GM21367 (cell line): ENCODE results near the gene KLHDC7A.
"Not testable (repeated sequence)": the region's sequence is repeated elsewhere in the genome, so short reads cannot be mapped to it uniquely, and the experiment has no call there.

Source experiments
- ATAC-seq: cut with Tn5 transposase; IDR thresholded peaks from one replicate; pipeline ENCODE4 v1.9.1; 2021; ENCODE audit not compliant: unreplicated experiment

The KLHDC7A gene

DNA sequence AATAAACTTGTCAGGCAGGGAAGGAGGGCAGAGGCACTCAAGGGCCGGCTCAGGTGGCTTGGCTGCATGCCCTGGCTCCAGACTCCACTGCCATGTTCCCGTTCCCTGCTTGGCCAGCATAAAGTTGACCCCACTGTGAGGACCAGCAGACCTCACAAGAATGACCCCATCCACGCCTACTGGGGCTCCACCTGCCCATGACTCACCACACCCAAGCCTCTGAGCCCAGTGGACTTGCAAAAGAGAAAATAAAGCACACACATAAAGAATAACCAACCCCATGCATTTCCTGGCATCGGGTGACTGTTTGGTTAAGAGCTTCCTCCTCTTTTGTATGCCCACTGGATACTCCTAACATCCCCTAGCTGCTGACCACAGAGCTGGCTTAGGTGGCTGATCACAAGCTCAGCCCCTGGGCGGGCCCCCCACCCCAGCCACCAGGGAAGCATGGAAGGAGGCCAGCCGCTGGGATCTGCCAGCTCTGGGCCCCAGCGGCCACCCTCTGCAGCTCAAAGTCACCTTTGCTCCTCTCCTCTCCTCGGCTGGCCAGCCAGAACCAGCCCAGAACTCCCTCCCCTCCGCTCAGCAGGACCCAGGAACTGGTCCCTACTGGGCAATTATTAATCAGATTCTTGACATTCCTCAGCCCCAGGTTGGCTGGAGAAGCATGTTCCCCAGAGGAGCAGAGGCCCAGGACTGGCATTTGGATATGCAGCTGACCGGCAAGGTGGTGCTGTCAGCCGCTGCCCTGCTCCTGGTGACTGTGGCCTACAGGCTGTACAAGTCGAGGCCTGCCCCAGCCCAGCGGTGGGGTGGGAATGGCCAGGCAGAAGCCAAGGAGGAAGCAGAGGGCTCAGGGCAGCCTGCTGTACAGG, at the start of gene KLHDC7A:
TSS of gene KLHDC7A (plus strand) at position 616 of the 875 bp plus-strand sequence. CDS start at position 668, 52 bp downstream.
- ATAC-seq = no peak

DNA sequence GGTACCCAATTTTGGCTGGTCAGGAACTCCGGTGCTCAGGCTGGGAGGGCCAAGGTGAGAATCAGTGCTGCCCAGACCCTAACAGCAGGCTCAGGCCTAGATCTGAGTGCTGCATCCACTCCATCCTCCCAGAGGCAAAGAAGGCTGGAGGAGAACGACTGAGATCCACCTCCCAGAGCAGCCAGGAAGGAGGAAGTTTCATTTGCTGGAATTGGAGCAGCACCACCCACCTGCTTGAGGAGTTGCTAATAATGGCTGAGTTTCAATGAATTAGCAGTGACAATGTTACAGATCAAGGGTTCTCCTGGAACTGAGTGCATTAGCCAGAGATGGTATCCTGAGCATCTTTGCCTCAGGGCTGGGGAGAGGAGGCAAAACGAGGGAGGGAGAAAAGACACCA, 46.7 kb upstream of the KLHDC7A start:
- no peak for ATAC-seq

DNA sequence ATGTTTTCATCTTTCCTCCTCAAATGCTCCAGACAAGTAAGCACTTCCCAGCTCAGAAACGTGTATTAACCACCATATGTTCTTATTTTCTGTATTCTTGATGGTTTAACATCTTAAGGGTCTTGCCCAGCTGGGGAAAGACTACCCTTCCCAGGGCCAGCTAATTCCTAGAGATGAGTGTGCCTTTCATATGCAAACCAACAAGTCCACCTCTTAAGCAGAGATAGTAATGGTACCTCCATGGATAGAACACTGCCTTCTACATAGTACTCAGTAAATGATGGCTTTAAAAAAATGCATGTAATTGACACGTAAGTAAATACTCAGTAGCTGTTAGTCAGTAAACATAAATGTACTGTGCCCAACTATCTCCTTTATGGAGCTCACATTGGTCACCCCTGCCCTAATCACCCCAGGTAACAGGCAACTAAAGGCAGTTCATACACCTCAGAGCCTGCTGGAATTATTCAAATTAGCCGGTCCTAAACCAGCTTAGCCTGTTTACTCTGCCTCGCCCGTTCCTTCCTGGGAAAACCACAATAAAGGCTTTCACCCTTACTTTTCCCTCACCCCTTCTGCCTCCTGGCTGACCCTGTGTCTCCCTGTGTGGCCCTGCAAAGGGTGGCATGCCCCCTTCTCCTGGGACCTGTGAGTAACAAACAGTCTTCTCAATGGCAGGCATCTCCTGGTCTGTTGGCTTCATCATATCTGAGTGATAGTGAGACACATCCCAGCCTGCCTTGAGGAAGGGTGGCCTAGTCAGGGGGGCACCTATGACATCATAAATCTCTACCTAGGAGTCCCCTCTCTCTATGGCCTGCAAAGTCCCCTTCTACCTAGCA, 40.1 kb upstream of the KLHDC7A start:
- no peak for ATAC-seq

DNA sequence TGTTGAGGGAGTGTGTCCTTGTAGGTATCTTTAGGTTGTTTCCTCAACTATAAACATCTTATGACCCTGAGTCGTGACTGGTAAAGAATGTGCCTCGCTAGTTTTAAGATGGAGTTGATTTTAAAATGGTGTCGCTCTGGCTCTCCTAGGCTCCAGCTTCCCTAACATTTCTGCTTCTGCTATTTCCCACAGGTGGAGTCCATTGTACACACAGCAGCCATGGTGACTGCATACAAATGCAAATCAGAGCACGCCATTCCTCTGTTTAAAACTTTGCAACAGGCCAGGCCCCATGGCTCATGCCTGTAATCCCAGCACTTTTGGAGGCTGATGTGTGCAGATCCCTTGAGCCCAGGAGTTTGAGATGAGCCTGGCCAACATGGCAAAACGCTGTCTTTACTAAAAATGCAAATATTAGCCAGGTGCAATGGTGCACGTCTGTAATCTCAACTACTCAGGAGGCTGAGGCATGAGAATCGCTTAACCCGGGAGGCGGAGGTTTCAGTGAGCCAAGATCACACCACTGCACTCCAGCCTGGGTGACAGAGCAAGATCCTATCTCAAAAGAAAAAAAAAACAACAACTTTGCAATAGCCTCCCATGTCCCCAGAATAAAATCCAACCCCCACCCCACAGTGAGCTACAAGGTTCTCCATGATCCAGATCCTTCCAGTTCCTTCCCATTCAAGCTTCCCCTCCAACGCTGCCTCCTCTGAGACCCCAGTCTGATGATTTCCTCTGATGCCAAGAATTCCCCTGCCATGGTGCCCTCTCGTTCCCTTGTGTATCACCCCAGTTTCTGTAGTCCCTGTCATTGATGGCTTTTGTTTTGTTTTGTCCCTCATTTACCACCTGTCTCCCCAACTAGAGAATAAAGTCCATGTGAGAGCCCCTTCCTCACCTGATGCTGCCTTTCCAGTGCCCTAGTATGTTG, 36.9 kb upstream of the KLHDC7A start:
- ATAC-seq = no peak

DNA sequence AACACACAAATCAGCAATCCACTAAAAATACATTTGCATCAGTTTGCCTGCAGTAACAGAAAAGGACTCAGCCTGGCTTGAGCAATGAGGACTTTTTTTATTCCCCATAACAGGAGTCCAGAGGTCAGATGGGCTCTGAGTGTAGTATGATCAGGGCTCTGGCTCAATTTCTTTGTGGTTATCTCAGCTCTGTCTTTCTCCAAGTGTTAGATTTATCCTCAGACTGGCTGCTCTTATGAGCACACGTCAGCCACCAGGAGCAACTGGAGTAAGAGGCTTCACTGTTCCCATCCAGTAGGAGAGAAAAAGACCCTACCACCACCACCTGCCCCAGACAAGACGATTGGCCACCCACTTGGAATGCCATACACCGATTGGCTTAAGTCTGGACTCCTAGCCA, 36.2 kb upstream of the KLHDC7A start:
- no peak for ATAC-seq

DNA sequence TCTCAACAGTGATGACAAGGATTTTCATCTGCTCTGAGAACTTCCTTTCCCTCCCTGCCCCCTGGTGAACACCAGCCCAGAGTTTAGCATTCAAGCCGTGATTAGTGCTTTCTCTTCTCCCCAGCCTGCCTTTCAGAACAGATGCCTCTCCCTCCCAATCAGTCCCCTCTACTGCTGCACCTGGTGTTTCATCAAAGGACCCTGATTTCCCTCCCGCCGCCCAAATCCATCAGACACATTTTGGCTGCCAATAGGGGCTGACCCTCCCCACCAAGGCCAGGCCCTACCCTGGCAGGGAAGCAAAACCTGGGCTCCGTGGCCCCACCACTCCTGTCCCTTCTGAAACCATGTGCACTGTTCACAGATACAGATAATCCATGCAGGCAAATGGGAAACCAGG, 34.0 kb upstream of the KLHDC7A start:
- no peak for ATAC-seq

DNA sequence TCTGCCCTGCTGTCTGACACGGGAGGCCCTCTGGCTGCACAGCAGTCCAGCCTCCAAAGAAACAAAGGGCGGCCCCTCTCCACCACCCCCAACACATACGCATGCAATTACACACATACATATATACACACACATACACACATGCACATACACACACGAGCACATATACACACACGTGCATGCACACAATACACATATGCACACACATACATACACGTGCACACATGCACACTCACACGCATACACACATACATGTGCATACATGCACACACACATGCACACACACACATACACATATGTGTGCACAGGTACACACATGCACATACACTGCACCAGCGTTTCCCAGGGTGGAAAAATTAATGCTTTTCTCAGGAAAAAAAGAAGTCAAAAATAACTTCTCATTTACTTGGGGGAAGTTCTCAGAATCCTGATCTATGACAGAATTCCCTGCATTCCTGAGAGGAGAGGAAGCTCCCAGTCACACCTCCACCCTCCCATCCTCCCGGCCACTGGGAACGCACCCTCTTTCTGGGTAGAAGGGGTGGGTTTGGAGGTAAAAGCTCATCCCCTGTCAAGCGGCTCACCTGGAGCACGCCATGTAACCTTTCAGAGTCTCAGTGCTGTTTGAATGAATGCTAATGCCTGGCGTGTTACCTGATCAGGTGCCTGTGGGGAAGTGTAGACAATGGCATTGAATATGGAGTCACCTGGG, 33.1 kb upstream of the KLHDC7A start:
- no peak for ATAC-seq

DNA sequence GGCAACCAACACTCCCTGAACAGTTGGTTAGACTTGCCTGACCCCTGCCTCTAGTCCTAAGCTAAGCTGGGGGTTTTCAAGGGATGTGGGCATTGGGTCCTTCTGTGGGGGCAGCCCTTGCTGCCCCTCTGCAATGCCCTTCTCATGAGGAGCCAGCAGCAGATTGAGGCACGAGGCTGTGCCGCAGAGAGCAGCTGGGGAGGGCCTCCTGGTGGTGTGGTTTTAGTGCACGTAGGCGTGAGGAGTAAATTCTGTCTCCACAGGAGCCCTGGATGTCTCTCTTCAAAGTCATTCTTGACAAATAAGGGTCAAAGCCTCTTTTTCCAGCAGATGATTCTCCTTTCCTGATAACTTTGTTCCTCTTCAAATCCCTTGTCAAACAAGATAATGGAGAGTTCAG, 31.8 kb upstream of the KLHDC7A start:
- no peak for ATAC-seq

DNA sequence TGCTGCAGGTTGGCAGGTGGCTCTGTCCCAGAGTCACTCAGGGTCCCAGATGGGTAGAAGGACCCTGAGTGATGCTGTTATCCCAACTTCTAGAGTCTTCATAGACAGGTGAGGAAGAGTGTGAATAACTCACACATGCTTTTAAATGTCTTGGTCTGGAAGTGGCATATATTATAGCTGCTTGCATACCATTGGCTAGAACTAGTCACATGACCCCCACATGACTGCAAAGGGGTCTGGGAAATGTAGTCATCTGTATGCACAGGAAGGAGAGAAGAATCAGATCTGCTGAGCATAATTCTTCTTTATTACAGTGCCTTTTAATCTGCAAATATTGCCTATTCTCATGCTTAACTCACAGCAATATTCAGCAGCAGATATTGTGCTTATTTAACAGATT, 28.2 kb upstream of the KLHDC7A start:
- ATAC-seq = no peak

DNA sequence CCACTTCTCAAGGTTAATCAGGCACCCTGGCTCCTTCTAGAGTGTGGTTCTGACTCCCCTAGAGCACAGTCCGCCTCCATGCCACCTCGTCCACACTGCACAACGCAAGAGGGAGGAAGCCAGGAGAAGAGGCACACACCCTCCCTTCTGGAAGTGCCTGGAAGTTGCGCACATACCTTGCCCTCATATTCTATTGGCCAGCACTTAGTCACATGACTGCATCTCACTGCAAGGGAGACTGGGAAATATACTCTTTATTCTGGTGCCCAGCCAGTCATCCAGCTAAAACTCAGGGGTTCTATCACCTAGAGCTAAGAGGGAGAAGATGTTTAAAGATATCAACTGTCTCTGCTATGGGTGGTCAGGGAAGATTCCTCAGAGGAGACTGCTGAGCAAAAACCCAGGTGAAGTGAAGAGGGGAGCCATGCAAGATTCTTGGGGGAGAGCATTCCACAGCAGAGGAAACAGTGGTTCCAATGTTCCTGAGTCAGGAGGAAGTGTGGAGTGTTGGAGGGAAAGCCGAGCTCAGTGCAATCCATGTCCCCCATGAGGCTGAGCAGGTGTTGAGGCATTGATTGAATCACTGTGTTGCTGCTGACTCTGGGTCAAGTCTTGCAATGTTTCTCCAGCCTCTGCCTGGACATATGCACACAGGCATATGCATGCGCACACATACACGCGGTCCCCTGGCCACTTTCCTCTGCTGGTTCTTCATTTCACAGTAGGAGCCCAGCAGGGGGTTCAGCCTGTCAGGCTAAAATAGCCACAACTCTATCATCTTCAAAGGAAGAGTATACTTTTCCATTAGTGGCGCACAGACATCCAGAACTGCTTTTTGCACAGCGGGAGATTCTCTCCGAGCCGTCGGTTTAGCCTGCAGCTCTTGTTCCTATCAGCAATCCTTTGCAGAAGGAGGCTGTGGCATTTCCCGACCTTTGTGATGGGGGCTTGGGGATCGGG, 22.3 kb upstream of the KLHDC7A start:
- ATAC-seq = no peak

DNA sequence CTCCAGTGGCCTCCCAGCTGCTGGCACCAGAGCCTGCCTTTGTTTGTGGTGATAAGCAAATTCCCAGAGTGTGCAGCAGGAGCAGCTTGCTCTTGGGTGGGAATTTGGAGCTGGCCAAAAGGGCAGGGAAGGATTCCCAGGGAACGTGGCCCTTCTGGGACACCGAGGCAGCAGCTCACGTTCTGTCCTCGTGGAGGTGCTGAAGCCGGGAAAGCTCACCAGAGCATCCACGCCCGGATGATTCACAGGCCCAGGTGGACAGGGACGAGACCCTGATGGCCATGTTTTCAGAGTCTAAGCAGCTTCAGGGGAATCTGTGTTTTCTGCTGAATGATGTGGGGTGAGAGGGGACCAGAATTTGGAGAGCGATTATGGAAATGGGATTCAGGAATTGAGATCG, 19.1 kb upstream of the KLHDC7A start:
- no peak for ATAC-seq

DNA sequence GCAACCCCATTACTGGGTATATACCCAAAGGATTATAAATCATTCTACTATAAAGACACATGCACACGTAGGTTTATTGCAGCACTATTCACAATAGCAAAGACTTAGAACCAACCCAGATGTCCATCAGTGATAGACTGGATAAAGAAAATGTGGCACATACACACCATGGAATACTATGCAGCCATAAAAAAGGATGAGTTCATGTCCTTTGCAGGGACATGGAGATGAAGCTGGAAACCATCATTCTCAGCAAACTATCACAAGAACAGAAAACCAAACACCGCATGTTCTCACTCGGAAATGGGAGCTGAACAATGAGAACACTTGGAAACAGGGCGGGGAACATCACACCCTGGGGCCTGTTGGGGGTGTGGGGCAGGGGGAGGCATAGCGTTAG, 18.2 kb upstream of the KLHDC7A start:
- not testable (repeated sequence) for ATAC-seq

DNA sequence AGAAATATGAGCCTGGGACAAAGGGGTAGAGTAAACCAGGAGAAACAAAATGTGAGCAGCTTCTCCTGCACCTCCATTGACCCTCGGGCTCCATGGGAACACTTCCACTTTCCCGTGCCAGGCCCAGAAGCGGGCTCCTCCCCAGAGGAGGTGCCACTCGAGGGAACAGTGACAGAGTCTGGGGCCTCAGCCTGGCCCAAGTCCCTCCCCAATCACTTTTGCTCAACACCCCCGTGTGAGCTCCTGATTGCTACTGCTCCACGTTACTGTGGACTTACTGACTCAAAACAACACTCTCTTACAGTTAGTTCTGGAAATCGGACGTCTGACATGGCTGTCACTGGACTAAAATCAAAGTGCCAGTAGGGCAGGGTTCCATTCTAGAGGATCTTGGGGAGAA, 17.7 kb upstream of the KLHDC7A start:
- no peak for ATAC-seq

DNA sequence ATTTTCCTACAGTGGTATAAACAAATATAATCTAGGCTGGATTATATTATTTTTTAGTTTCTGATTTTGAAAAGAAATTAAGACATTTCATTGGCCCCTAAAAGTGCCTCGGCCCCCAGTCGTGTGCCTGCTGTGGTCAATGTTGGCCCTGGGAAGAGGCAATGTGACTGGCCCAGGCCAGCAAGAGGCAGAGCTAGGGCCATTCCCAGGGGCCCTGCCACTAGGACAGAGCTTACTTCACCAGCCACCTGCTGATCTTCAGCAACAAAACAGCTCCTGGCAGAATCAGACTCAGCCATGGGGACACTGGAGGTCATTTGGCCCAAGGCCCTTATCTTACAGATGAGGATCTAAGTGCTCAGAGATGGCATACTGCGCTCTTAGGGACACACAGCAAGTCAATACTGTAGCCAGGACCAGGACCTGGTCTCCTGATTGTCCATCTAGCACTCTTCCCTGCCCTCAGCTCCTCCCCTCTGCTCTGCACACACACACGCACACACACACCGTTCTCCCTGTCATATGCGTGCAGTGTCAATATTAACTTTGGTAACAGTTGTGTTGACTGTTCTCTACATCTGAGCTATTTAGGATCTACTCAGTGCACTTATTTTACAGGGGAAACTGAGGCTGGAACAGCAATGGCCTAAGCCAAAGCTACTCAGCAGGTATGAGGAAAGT, 16.6 kb upstream of the KLHDC7A start:
- no peak for ATAC-seq

DNA sequence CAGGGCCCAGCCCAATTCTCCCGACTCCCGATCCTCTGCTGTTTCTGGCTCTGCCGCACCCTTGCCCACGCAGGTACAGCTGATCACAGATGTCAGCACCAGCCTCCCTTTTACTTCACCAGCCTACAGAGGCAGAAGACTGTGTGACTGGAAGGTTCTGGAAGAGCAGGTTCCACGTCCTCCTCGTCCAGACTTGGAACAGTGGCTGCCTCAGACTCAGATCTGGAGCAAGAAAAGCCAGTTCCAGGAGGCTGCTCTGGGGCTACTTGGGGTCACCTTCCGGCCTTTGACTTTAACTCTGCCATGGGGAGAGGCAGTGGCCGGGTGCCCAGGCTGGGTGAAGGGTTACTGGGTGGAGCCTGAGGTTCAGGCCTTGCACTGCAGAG, 16.1 kb upstream of the KLHDC7A start:
- ATAC-seq = no peak

DNA sequence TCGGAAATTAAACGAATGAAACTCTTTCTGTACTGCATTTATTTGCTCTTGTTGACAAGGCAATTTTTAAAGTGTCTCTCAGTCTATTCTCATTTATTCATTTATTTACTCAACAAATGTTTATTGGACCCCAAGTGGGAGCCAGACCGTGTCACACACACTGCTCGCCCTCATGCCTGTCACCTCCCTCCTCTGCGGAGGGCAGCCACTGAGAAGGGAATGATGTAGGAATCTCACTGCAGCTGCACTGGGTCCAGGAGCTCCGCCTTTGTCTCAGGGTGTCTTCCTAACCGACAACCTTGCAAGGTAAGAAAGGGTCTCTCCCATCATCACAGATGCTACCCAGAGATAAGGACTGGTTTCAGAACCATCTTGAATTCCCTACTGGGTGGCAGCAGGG, 14.1 kb upstream of the KLHDC7A start:
- ATAC-seq = no peak

DNA sequence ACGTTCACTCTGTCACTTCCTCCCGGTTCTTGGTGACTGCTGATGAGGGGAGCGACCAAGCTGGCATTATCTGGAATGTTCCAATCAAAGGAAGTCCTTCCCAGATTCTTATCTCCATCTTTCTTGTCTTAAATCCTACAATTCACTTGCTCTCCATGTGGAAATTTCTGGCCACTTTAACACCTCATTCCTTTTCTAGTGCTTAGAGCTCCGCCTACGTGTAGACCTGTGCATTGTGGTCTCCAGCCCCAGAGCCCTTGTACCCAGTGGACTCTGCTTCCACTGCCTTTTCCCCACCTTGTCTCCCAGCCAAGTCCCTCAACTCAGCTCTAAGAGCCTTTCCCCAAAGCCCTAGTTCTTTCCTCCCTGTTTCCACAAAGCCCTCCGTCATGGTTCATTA, 12.2 kb upstream of the KLHDC7A start:
- no peak for ATAC-seq

DNA sequence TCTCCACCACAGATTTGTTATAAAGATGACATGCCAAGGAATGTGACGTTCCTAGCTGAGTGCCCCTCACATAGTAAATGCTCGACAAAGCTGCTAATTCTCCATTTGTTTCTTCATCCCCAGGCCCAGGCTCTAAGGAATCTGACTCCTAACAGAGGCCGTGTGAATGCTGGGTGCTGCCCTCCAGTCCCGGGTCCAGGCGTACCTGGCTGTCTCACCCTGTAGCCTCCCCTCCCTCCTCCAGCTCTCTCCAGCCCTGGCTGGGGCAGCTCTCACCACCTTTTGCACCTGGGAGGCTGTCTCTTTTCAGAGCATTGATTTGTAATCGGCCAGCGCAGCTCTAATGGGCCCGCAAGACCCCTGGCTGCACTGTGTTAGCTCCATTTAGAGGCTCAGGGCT, 11.2 kb upstream of the KLHDC7A start:
- ATAC-seq = no peak
